ENCODE results near the gene FAM50B.

FAM50B gene

DNA sequence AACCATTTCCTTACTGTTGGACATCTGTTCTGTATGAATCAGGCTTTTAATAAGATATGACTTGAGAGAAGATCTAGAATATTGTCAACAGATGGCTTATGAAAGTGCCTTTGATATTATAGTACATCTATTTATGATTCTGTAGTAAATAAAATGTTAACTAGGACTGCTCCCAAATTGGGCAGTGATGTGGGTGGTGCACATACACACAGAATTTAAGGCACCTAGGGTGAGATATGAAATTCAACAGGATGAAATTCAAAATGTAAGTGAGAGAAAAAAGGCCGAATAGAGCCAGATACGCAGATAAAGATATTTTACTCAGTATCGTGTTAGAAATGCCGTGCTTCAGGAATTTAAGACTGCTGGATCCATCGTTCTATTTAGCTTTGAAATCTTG, 26.3 kb downstream of the FAM50B start:
- H3K9me3 ChIP-seq (ENCODE audit: control insufficient read depth, insufficient read depth, low read length) = no peaks in the 10 kb centered on the region
- no peak overlapping the region for H3K9ac ChIP-seq (ENCODE audit: low read depth, low read length)
- H3K4me3 ChIP-seq (ENCODE audit: low read depth, low read length) = no peak overlapping the region
- no peaks in the 10 kb centered on the region for H3K27me3 ChIP-seq (ENCODE audit: control insufficient read depth, insufficient read depth, low read length)
- no peaks in the 10 kb centered on the region for H3K4me1 ChIP-seq (ENCODE audit: control insufficient read depth, insufficient read depth, low read length)
- H3K27ac ChIP-seq (ENCODE audit: low read depth, low read length) = no peak overlapping the region
- H3K36me3 ChIP-seq (ENCODE audit: control insufficient read depth, insufficient read depth, low read length) = no peaks in the 10 kb centered on the region

DNA sequence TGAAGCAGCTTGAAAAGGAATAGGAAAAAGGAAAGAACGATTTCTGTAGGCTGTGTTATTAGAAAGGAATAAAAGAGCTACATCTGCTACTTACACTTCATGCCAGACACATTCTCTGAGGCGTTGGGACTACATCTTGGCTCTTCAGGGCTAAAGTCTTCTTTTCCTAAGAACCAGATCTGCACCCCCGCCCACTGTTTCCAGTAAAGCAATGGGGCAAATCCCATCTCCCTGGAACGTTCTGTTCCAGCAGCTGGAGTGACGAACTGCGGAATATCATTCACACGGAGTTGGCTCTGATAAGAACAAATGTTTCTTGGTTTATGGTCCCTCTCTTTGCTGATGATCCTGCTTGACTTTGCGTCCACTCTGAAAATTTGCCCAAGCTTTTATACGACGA, 26.9 kb downstream of the FAM50B start:
- H3K4me3 ChIP-seq (ENCODE audit: low read depth, low read length) = no peak overlapping the region
- no peak overlapping the region for H3K9ac ChIP-seq (ENCODE audit: low read depth, low read length)
- H3K27ac ChIP-seq (ENCODE audit: low read depth, low read length) = no peak overlapping the region
- no peaks in the 10 kb centered on the region for H3K27me3 ChIP-seq (ENCODE audit: control insufficient read depth, insufficient read depth, low read length)
- H3K36me3 ChIP-seq (ENCODE audit: control insufficient read depth, insufficient read depth, low read length) = no peaks in the 10 kb centered on the region
- no peaks in the 10 kb centered on the region for H3K4me1 ChIP-seq (ENCODE audit: control insufficient read depth, insufficient read depth, low read length)
- H3K9me3 ChIP-seq (ENCODE audit: control insufficient read depth, insufficient read depth, low read length) = no peaks in the 10 kb centered on the region

DNA sequence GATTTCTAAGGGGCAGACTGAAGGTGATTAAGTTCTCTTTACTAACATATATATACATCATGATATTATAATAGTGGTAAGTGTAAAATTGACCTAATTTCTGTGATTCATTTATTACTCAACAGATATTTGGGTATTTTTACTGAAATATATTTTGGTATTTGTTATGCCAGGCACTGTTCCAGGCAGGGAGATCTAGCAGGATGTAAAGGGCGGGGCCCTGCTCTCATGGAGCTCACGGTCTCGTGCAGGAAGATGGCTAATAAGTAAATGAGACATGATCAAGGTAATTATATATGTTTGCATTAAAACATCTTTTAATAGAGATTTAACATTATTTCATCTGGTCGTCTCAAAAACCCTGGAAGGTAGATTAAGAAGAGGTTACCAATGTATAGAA, 27.7 kb downstream of the FAM50B start:
- H3K27ac ChIP-seq (ENCODE audit: low read depth, low read length) = no peak overlapping the region
- H3K9ac ChIP-seq (ENCODE audit: low read depth, low read length) = no peak overlapping the region
- no peaks in the 10 kb centered on the region for H3K27me3 ChIP-seq (ENCODE audit: control insufficient read depth, insufficient read depth, low read length)
- H3K36me3 ChIP-seq (ENCODE audit: control insufficient read depth, insufficient read depth, low read length) = no peaks in the 10 kb centered on the region
- H3K9me3 ChIP-seq (ENCODE audit: control insufficient read depth, insufficient read depth, low read length) = no peaks in the 10 kb centered on the region; the same call in 1 of the 2 replicates
- H3K4me1 ChIP-seq (ENCODE audit: control insufficient read depth, insufficient read depth, low read length) = no peaks in the 10 kb centered on the region
- H3K4me3 ChIP-seq (ENCODE audit: low read depth, low read length) = no peak overlapping the region

GRCh38 chr6:3878048-3878666, 29.0 kb downstream of the FAM50B start:
- Histone ChIP-seq H3K4me3 (ENCODE audit: low read depth, low read length) (no peak overlapping the region), H3K9me3 (ENCODE audit: control insufficient read depth, insufficient read depth, low read length) (no peaks in the 10 kb centered on the region; the same call in 1 of the 2 replicates), H3K36me3 (ENCODE audit: control insufficient read depth, insufficient read depth, low read length) (no peaks in the 10 kb centered on the region), H3K27me3 (ENCODE audit: control insufficient read depth, insufficient read depth, low read length) (no peaks in the 10 kb centered on the region), H3K27ac (ENCODE audit: low read depth, low read length) (no peak overlapping the region), H3K9ac (ENCODE audit: low read depth, low read length) (no peak overlapping the region), H3K4me1 (ENCODE audit: control insufficient read depth, insufficient read depth, low read length) (no peaks in the 10 kb centered on the region)

- no peak overlapping the region for H3K27ac ChIP-seq (ENCODE audit: low read depth, low read length)
- no peaks in the 10 kb centered on the region for H3K27me3 ChIP-seq (ENCODE audit: control insufficient read depth, insufficient read depth, low read length)
- H3K9me3 ChIP-seq (ENCODE audit: control insufficient read depth, insufficient read depth, low read length) = no peaks in the 10 kb centered on the region; the same call in 1 of the 2 replicates
- H3K36me3 ChIP-seq (ENCODE audit: control insufficient read depth, insufficient read depth, low read length) = no peaks in the 10 kb centered on the region
- no peak overlapping the region for H3K4me3 ChIP-seq (ENCODE audit: low read depth, low read length)
- H3K4me1 ChIP-seq (ENCODE audit: control insufficient read depth, insufficient read depth, low read length) = peaks cover 3% of the 10 kb centered on the region; the same call in 1 of the 2 replicates
- no peak overlapping the region for H3K9ac ChIP-seq (ENCODE audit: low read depth, low read length)
Measured at GRCh38 chr6:3879194-3879952, 30.2 kb downstream of the FAM50B start.

DNA sequence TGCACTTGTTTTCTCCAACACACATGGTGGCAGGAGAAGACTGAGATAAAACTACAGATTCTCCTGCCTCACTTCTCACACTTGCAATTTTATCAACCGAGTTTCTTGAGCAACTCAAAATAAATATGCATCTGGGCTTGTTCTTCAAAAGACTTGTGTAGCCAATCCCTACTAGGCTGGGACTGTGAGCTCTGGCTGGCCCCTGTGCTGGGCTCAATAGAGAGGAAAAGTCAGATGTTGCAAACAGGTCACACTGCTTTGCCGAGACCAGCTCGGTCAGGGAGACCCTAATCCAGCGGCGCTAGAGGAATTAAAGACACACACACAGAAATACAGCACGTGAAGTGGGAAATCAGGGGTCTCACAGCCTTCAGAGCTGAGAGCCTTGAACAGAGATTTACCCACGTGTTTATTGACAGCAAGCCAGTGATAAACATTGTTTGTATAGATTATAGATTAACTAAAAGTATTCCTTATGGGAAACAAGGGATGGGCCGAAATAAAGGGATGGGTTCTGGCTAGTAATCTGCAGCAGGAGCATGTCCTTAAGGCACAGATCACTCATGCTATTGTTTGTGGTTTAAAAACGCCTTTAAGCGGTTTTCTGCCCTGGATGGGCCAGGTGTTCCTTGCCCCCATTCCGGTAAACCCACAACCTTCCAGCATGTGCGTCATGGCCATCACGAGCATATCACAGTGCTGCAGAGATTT, 32.7 kb downstream of the FAM50B start:
- Histone ChIP-seq H3K9ac (ENCODE audit: low read depth, low read length) (no peak overlapping the region), H3K27ac (ENCODE audit: low read depth, low read length) (no peak overlapping the region), H3K9me3 (ENCODE audit: control insufficient read depth, insufficient read depth, low read length) (no peaks in the 10 kb centered on the region; the same call in 1 of the 2 replicates), H3K4me1 (ENCODE audit: control insufficient read depth, insufficient read depth, low read length) (peaks cover 3% of the 10 kb centered on the region; the same call in 1 of the 2 replicates), H3K27me3 (ENCODE audit: control insufficient read depth, insufficient read depth, low read length) (no peaks in the 10 kb centered on the region), H3K36me3 (ENCODE audit: control insufficient read depth, insufficient read depth, low read length) (no peaks in the 10 kb centered on the region), H3K4me3 (ENCODE audit: low read depth, low read length) (no peak overlapping the region)

DNA sequence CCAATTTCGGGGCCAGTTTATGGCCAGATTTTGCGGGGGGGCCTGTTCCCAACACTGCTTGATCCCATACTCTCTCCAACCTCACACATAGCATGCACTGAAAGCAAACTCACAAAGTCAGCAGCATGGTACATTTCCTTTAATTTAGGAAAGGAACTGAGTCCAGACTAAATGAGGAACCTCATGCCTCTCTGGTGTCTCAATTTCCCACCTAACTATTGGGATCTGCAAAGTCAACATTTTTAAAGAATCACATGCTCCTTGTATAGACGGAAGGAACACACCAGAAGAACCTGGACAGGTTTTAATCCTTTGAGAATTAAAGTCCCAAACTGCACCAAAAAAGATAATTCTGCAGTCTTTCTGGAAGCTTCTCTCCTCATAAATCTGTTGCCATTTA, 33.3 kb downstream of the FAM50B start:
- H3K4me3 ChIP-seq (ENCODE audit: low read depth, low read length) = no peak overlapping the region
- no peak overlapping the region for H3K27ac ChIP-seq (ENCODE audit: low read depth, low read length)
- H3K36me3 ChIP-seq (ENCODE audit: control insufficient read depth, insufficient read depth, low read length) = no peaks in the 10 kb centered on the region
- H3K9ac ChIP-seq (ENCODE audit: low read depth, low read length) = no peak overlapping the region
- peaks cover 3% of the 10 kb centered on the region; the same call in 1 of the 2 replicates for H3K4me1 ChIP-seq (ENCODE audit: control insufficient read depth, insufficient read depth, low read length)
- no peaks in the 10 kb centered on the region; the same call in 1 of the 2 replicates for H3K9me3 ChIP-seq (ENCODE audit: control insufficient read depth, insufficient read depth, low read length)
- H3K27me3 ChIP-seq (ENCODE audit: control insufficient read depth, insufficient read depth, low read length) = no peaks in the 10 kb centered on the region

DNA sequence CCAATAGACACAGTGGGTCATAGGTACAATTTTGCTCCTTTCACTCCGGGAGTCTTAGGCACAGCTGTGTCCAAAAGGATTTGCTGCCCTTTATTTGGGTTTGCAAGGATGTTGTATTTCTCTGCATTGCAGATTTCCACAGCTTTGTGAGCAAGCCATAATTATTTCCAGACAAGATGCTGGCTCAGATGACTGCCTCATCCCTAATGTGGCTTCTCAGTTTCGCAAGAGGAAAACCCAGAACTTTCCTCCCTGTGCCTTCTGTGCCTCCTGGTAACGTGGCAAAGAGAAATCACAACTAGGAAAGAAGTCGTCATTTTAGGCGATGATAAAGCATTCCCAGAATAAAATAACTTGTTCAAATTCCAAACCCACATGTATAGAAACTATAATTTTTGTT, 33.7 kb downstream of the FAM50B start:
- Histone ChIP-seq H3K9me3 (ENCODE audit: control insufficient read depth, insufficient read depth, low read length) (no peaks in the 10 kb centered on the region; the same call in 1 of the 2 replicates), H3K36me3 (ENCODE audit: control insufficient read depth, insufficient read depth, low read length) (no peaks in the 10 kb centered on the region), H3K4me3 (ENCODE audit: low read depth, low read length) (no peak overlapping the region), H3K27ac (ENCODE audit: low read depth, low read length) (no peak overlapping the region), H3K4me1 (ENCODE audit: control insufficient read depth, insufficient read depth, low read length) (peaks cover 3% of the 10 kb centered on the region; the same call in 1 of the 2 replicates), H3K27me3 (ENCODE audit: control insufficient read depth, insufficient read depth, low read length) (no peaks in the 10 kb centered on the region), H3K9ac (ENCODE audit: low read depth, low read length) (no peak overlapping the region)

DNA sequence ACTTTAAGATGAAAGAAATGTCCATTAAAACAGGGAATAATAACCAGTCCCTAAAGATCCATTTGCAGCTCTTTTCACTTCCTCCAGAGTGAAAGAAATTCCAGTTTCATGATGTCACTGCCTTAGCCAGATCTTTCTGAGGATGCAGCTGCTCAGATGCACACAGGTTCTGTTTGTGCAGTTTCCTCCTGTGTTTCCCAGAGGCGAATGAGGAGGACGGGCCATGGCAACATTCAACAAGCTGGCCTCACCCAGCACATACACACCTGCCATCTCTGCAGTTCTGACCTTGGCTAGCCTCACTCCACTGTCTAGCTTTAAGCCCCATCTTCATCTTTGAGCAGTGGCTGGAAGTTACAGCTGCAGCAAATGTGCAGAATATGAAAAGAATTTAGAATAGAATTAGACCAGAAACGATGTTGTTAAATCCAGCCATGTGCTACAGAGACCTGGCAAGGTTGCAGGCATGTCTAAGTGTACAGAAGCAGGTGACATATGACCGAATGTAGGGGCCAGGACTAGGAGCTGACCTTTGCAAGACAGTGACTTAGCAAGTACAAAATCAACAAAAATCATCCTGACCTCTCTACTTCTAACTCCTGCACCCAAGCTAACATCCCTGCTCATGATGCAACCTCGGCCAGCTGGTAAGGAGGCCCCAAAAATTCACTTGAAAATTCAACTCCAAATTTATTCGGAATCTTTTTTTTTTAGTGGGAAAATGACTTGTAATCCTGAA, 35.0 kb downstream of the FAM50B start:
- no peaks in the 10 kb centered on the region; the same call in 1 of the 2 replicates for H3K9me3 ChIP-seq (ENCODE audit: control insufficient read depth, insufficient read depth, low read length)
- no peak overlapping the region for H3K9ac ChIP-seq (ENCODE audit: low read depth, low read length)
- H3K36me3 ChIP-seq (ENCODE audit: control insufficient read depth, insufficient read depth, low read length) = no peaks in the 10 kb centered on the region
- H3K4me1 ChIP-seq (ENCODE audit: control insufficient read depth, insufficient read depth, low read length) = peaks cover 3% of the 10 kb centered on the region; the same call in 1 of the 2 replicates
- H3K27me3 ChIP-seq (ENCODE audit: control insufficient read depth, insufficient read depth, low read length) = no peaks in the 10 kb centered on the region
- no peak overlapping the region for H3K27ac ChIP-seq (ENCODE audit: low read depth, low read length)
- H3K4me3 ChIP-seq (ENCODE audit: low read depth, low read length) = no peak overlapping the region

DNA sequence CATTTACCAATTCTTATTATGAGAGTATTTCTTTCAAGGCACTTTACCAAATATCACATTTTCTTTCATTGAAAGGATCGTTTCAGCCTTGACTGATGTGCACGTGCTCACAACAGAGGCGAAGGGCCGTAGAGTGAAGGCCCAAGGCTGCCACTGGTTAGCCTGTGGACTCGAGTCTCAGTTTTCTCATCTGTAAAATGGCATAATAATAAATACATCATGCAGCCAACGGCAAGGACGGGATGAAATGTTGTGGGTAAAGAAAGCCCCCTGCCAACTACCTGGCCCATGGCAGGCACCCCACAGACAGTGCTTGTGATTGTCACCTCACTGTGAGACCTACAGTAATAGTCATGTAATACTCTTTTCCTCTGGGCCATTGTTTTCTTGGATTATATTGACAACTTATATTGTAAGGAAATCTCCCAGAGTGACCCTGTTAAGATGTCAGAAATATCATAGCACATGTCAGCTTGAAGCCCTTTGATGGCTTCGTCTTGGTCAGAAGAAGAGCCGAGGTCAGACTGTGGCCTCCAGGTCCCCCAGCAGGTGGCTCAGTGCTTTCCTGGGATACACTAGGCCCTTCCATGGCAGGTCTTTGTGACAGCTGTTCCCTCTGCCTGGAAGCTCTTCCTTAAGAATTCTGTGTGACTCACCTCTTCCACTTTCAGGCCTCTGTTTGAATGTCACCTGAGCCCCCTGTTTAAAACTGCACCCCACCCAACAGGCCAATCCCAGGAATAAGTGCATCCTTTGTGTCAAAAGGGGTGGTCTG, 36.3 kb downstream of the FAM50B start:
- Histone ChIP-seq H3K9me3 (ENCODE audit: control insufficient read depth, insufficient read depth, low read length) (no peaks in the 10 kb centered on the region; the same call in 1 of the 2 replicates), H3K4me1 (ENCODE audit: control insufficient read depth, insufficient read depth, low read length) (peaks cover 3% of the 10 kb centered on the region; the same call in 1 of the 2 replicates), H3K27ac (ENCODE audit: low read depth, low read length) (no peak overlapping the region), H3K27me3 (ENCODE audit: control insufficient read depth, insufficient read depth, low read length) (no peaks in the 10 kb centered on the region), H3K9ac (ENCODE audit: low read depth, low read length) (no peak overlapping the region), H3K4me3 (ENCODE audit: low read depth, low read length) (no peak overlapping the region), H3K36me3 (ENCODE audit: control insufficient read depth, insufficient read depth, low read length) (no peaks in the 10 kb centered on the region)
